CD14-positive monocyte (primary cell): Measurements from ENCODE around the gene HSPA14. TPM values are rescaled to one million over a fixed set of nuclear protein-coding genes. Genes with fewer than 3 reads are reported as not detected.

ENCODE experiments used
- DNase-seq, 3 donors: peaks; one replicate each; pipeline ENCODE4 v3.0.0-alpha.2; 2011 to 2022
- H2AFZ ChIP-seq: 2 replicates; pipeline ENCODE4 v1.6.0; 2012; ENCODE audit warnings: mild to moderate bottlenecking, low read depth, low read length, inconsistent platforms; ENCODE audit not compliant: insufficient read depth, poor library complexity, severe bottlenecking
- H3K27ac ChIP-seq, 2 donors: 1 replicate in 1 of 2; 2 replicates in 1 of 2; pipeline ENCODE4 v1.5.1; 2012 to 2013; ENCODE audit warnings: low read length in 2 of 2, control low read depth in 1 of 2, inconsistent platforms in 1 of 2, low read depth in 1 of 2, mild to moderate bottlenecking in 1 of 2
- H3K27me3 ChIP-seq, 2 donors: one replicate each; pipeline versions ENCODE4 v1.6.0 to v1.6.1; 2011 to 2013; ENCODE audit warnings: low read length in 2 of 2; ENCODE audit not compliant: control insufficient read depth in 2 of 2, insufficient read depth in 2 of 2
- H3K36me3 ChIP-seq, 2 donors: replicated peaks in 1 of 2; 1 replicate in 1 of 2; 2 replicates in 1 of 2; pipeline versions ENCODE4 v1.5.1 to v1.6.1; 2012 to 2013; ENCODE audit warnings: low read length in 2 of 2, control low read depth in 1 of 2, inconsistent platforms in 1 of 2, mild to moderate bottlenecking in 1 of 2; ENCODE audit not compliant: insufficient read depth in 2 of 2, control insufficient read depth in 1 of 2
- H3K4me1 ChIP-seq, 2 donors: 1 replicate in 1 of 2; 2 replicates in 1 of 2; pipeline versions ENCODE4 v1.5.1 to v1.6.1; 2012 to 2013; ENCODE audit warnings: low read length in 2 of 2, control low read depth in 1 of 2, inconsistent platforms in 1 of 2, mild to moderate bottlenecking in 1 of 2, moderate library complexity in 1 of 2; ENCODE audit not compliant: insufficient read depth in 2 of 2, control insufficient read depth in 1 of 2
- H3K4me2 ChIP-seq: replicated peaks from 2 replicates; pipeline ENCODE3; 2012; ENCODE audit warnings: low read length, moderate library complexity, mild to moderate bottlenecking; ENCODE audit not compliant: poor library complexity, severe bottlenecking; ENCODE audit errors: extremely low read depth
- H3K4me3 ChIP-seq, 3 experiments: fragments of 200-600 bp in 1 of 3; sonication (generic) in 1 of 3; replicated peaks in 1 of 3; 1 replicate in 2 of 3; 2 replicates in 1 of 3; pipeline ENCODE4 v1.5.1; 2011 to 2013; ENCODE audit warnings: low read length in 3 of 3, mild to moderate bottlenecking in 3 of 3, control low read depth in 2 of 3, low read depth in 2 of 3, inconsistent platforms in 1 of 3, moderate library complexity in 1 of 3
- H3K79me2 ChIP-seq: 2 replicates; pipeline ENCODE4 v1.6.0; 2012; ENCODE audit warnings: mild to moderate bottlenecking, control low read depth, inconsistent platforms, low read length, moderate library complexity; ENCODE audit not compliant: insufficient read depth
- H3K9ac ChIP-seq: 2 replicates; pipeline ENCODE4 v1.6.0; 2017; ENCODE audit warnings: low read length, mild to moderate bottlenecking; ENCODE audit not compliant: insufficient read depth, poor library complexity, severe bottlenecking
- H3K9me3 ChIP-seq, 2 donors: replicated peaks in 1 of 2; 1 replicate in 1 of 2; 2 replicates in 1 of 2; pipeline versions ENCODE4 v1.5.1 to v1.6.1; 2012 to 2013; ENCODE audit warnings: low read length in 2 of 2, control low read depth in 1 of 2; ENCODE audit not compliant: control insufficient read depth in 1 of 2, insufficient read depth in 1 of 2
- H4K20me1 ChIP-seq: 2 replicates; pipeline ENCODE4 v1.6.0; 2012; ENCODE audit warnings: mild to moderate bottlenecking, low read length, control low read depth, moderate library complexity; ENCODE audit not compliant: insufficient read depth
- H3K27ac Mint-ChIP-seq, 7 donors: one replicate each; pipeline ENCODE4 v1.8.0; 2020; ENCODE audit warnings: mild to moderate bottlenecking in 7 of 7, mixed read lengths in 7 of 7, moderate library complexity in 6 of 7, inconsistent platforms in 2 of 7
- H3K27me3 Mint-ChIP-seq, 3 donors: one replicate each; pipeline ENCODE4 v1.8.0; 2021 to 2022; ENCODE audit warnings: low read depth in 3 of 3, mild to moderate bottlenecking in 3 of 3, mixed read lengths in 3 of 3, moderate library complexity in 3 of 3, inconsistent platforms in 1 of 3
- H3K36me3 Mint-ChIP-seq, 2 donors: one replicate each; pipeline ENCODE4 v1.8.0; 2020; ENCODE audit warnings: mixed read lengths in 2 of 2, inconsistent platforms in 1 of 2, mild to moderate bottlenecking in 1 of 2
- H3K4me1 Mint-ChIP-seq: one replicate; pipeline ENCODE4 v1.8.0; 2020; ENCODE audit warnings: mild to moderate bottlenecking, mixed read lengths
- H3K4me3 Mint-ChIP-seq, 2 donors: one replicate each; pipeline ENCODE4 v1.8.0; 2020; ENCODE audit warnings: mild to moderate bottlenecking in 2 of 2, mixed read lengths in 2 of 2, moderate library complexity in 1 of 2
- H3K9me3 Mint-ChIP-seq, 7 donors: one replicate each; pipeline ENCODE4 v1.8.0; 2020 to 2022; ENCODE audit warnings: mixed read lengths in 7 of 7, mild to moderate bottlenecking in 6 of 7, moderate library complexity in 6 of 7, inconsistent platforms in 2 of 7
- WGBS: methylation state at CpG from one replicate; pipeline ENCODE4 v1.1.5; 2013; ENCODE audit warnings: missing lambda C conversion rate; ENCODE audit not compliant: insufficient coverage; 5-methylcytosine and 5-hydroxymethylcytosine counted together
- intact Hi-C, 2 donors: fragments of 100-400 bp; cut with micrococcal nuclease; formaldehyde crosslinking; loops; one replicate each; pipeline versions ENCODE4 v1.15.0 to v1.15.1; 2023
- polyA plus RNA-seq, 3 donors: library from polyadenylated mRNA; depleted of rRNA in 1 of 3; unstranded in 2 of 3; stranded (reverse) in 1 of 3; fragments of 300-500 nt in 2 of 3; fragments of >200 nt in 1 of 3; fragmentation: Illumina TruSeq in 2 of 3; gene quantifications; 1 replicate in 2 of 3; 2 replicates in 1 of 3; pipeline ENCODE4 v1.2.3, GENCODE V29; 2012 to 2021
- TF ChIP-seq, protein P1 (sequence below): fragments of 200-600 bp; IDR thresholded peaks from one replicate; pipeline ENCODE4 v1.8.0; 2022; ENCODE audit warnings: antibody characterized with exemption, mild to moderate bottlenecking

The HSPA14 gene
- polyA plus RNA-seq, 3 donors, result 10.4 to 19.3 (median 15.4) TPM

DNA sequence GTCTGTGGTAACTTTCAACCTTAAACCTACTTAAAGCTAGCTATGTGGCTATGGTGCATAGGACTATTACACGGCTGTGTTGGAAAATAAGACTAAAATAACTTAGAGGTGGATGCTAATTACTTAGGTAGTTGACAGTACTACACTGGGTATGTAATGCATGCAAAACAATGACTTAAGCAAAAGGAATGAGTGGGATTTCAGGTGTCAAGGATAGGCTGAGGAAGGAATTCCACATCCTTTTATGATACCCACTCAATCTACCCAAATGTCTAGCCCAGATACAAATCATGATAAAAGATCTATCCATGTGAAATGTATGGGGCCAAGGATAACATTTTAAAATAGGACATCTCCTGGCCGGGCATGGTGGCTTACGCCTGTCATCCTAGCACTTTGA is 14.1 kb upstream of the HSPA14 start:
- Mint-ChIP-seq H3K36me3 (no peaks in the 10 kb centered on the region), H3K4me1 (peaks cover 22% of the 10 kb centered on the region), H3K9me3 (peaks cover 9 to 19% (median 14%) of the 10 kb centered on the region in 7 donors), H3K4me3 (no peak overlapping the region), H3K27me3 (peaks cover 0 to 3% (median 0%) of the 10 kb centered on the region in 3 donors), H3K27ac (peak overlapping the region in 1 of 7 donors; percentile 35)
- H3K4me3 ChIP-seq, result no peak overlapping the region
- TF ChIP-seq, protein P1, sequence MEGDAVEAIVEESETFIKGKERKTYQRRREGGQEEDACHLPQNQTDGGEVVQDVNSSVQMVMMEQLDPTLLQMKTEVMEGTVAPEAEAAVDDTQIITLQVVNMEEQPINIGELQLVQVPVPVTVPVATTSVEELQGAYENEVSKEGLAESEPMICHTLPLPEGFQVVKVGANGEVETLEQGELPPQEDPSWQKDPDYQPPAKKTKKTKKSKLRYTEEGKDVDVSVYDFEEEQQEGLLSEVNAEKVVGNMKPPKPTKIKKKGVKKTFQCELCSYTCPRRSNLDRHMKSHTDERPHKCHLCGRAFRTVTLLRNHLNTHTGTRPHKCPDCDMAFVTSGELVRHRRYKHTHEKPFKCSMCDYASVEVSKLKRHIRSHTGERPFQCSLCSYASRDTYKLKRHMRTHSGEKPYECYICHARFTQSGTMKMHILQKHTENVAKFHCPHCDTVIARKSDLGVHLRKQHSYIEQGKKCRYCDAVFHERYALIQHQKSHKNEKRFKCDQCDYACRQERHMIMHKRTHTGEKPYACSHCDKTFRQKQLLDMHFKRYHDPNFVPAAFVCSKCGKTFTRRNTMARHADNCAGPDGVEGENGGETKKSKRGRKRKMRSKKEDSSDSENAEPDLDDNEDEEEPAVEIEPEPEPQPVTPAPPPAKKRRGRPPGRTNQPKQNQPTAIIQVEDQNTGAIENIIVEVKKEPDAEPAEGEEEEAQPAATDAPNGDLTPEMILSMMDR, result no peak
- no peak overlapping the region for H3K9ac ChIP-seq
- intact Hi-C loops, result loop anchor here (5.0 to 10.0 kb wide), 5 partner anchors 62 to 319 kb away; no protein-coding TSS in a partner anchor
- H4K20me1 ChIP-seq, result peaks cover 5% of the 10 kb centered on the region
- H3K27ac ChIP-seq, result no peak overlapping the region
- WGBS, result 100% methylated on average over 2 of the region's 3 CpGs
- H3K4me1 ChIP-seq, result peaks cover 12% of the 10 kb centered on the region in 2 donors
- H3K36me3 ChIP-seq, result no peaks in the 10 kb centered on the region
- H3K79me2 ChIP-seq, result no peaks in the 10 kb centered on the region
- no peak overlapping the region for H3K4me2 ChIP-seq
- H3K27me3 ChIP-seq, result no peaks in the 10 kb centered on the region
- no peak for DNase-seq
- no peak overlapping the region for H2AFZ ChIP-seq
- peaks cover 0 to 13% of the 10 kb centered on the region in 2 donors for H3K9me3 ChIP-seq

- H3K4me1 ChIP-seq, result peaks cover 12% of the 10 kb centered on the region in 2 donors
- peaks cover 5% of the 10 kb centered on the region for H4K20me1 ChIP-seq
- no peaks in the 10 kb centered on the region for H3K36me3 ChIP-seq
- Mint-ChIP-seq H3K4me3 (no peak overlapping the region), H3K27me3 (peaks cover 0 to 3% (median 0%) of the 10 kb centered on the region in 3 donors), H3K36me3 (no peaks in the 10 kb centered on the region), H3K4me1 (peaks cover 18% of the 10 kb centered on the region), H3K9me3 (peaks cover 2 to 10% (median 7%) of the 10 kb centered on the region in 7 donors), H3K27ac (peak overlapping the region; percentile 79 to 95 (median 89))
- H3K9me3 ChIP-seq, result peaks cover 0 to 6% of the 10 kb centered on the region in 2 donors
- no peaks in the 10 kb centered on the region for H3K79me2 ChIP-seq
- H3K9ac ChIP-seq, result no peak overlapping the region
- H3K27me3 ChIP-seq, result no peaks in the 10 kb centered on the region
- DNase-seq, result peak; percentile 24 to 38 (median 29)
- no peak overlapping the region for H3K4me2 ChIP-seq
- TF ChIP-seq, protein P1, result no peak
- no CpG with 5 or more reads among the region's 1 CpG for WGBS
- H2AFZ ChIP-seq, result no peak overlapping the region
- intact Hi-C loops, result loop anchor here (10.0 kb wide), 3 partner anchors 171 to 321 kb away; no protein-coding TSS in a partner anchor
- no peak overlapping the region for H3K4me3 ChIP-seq
- H3K27ac ChIP-seq, result peak overlapping the region; percentile 40 to 77
Observed at GRCh38 chr10:14826076-14826829, 11.9 kb upstream of the HSPA14 start.
